Choroid plexus epithelial cell (primary cell): ENCODE data around the gene SYT2.

Source experiments
- DNase-seq: peaks from one replicate; pipeline ENCODE4 v3.0.0-alpha.2; 2010; ENCODE audit warnings: low read depth
- H3K4me3 ChIP-seq: 2 replicates; pipeline ENCODE4 v1.5.1; 2011; ENCODE audit warnings: low read depth, mild to moderate bottlenecking, control low read depth, low read length, moderate library complexity
- TF ChIP-seq, protein P1 (sequence below): conservative IDR thresholded peaks from 2 replicates; pipeline ENCODE4 v1.5.1; 2011; ENCODE audit warnings: low read depth, mild to moderate bottlenecking, control low read depth, inconsistent platforms, low read length, moderate library complexity

SYT2 gene

DNA sequence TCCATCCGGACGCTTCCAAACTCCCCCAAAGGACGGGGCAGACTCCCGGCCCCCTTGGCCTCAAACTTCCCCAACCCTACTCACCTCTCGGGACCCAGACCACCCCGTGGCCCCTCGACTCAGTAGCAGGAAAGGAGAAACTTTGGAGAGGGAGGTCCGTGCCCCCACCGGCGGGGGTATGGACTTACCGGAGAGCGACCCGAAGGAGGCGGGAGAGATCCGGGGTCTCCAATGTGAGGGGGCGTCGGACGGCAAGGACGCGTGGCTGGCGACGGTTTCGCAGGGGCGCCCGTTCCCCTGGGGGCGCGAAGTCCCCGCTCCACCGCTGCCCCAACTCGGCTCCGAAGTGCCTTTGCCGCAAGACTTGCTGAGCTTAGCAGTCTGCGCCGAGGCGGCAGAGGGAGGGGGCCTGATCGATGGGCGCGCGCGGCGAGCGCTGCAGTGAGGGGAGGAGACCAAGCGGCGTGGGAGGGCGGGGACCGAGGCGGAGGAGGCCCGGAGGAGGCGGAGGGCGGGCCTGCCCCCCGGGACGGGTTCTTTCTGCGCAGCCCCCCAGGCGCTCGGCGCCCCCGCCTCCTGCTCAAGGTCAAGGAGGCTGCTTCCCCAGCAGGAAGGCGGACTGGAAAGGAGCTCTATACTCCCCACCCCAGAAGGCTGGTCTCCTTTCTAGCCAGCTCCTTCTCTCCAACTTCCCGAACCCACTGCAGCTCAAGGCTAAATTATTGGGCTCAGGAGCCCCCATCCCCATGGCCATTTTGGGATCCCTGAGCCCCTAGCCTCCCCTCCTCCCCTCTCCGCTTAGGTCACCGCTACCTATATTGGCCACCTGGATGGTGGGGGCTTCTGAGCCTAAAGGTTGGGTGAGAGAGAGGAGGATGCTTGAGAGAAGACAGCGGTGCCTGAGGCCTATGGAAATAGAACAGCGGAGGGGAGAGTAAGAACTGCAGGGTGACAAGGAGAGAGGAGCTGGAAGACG is at the start of gene SYT2:
Gene SYT2 (minus strand): TSS at position 385 of the 976 bp plus-strand sequence. CDS start 104,682 bp downstream, outside the sequence.
- TF ChIP-seq, protein P1, sequence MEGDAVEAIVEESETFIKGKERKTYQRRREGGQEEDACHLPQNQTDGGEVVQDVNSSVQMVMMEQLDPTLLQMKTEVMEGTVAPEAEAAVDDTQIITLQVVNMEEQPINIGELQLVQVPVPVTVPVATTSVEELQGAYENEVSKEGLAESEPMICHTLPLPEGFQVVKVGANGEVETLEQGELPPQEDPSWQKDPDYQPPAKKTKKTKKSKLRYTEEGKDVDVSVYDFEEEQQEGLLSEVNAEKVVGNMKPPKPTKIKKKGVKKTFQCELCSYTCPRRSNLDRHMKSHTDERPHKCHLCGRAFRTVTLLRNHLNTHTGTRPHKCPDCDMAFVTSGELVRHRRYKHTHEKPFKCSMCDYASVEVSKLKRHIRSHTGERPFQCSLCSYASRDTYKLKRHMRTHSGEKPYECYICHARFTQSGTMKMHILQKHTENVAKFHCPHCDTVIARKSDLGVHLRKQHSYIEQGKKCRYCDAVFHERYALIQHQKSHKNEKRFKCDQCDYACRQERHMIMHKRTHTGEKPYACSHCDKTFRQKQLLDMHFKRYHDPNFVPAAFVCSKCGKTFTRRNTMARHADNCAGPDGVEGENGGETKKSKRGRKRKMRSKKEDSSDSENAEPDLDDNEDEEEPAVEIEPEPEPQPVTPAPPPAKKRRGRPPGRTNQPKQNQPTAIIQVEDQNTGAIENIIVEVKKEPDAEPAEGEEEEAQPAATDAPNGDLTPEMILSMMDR = no peak
- H3K4me3 ChIP-seq = peak within 1 kb of the TSS; percentile 23
- DNase-seq = peak; percentile 25

DNA sequence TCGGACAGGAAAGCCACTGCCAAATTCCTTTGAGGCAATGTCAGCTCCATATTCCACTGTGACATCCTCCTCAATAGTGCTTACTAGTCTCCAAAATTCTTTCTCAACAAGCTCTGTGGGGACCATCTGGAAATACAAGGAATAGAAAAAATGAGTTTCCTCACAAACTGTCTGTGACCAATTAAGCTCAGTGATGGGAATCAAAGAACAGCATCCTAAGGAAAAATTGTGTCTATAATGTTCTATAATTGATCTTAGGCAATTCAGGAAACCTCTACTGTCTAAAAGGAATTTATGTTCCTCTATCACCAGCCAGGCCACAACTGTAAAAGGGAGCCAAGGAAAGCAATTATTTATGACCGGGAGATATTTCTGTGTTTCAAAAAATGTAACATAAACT is 46.1 kb upstream of the SYT2 start:
- no peak for DNase-seq
- TF ChIP-seq, protein P1 = no peak
- no peak overlapping the region for H3K4me3 ChIP-seq

DNA sequence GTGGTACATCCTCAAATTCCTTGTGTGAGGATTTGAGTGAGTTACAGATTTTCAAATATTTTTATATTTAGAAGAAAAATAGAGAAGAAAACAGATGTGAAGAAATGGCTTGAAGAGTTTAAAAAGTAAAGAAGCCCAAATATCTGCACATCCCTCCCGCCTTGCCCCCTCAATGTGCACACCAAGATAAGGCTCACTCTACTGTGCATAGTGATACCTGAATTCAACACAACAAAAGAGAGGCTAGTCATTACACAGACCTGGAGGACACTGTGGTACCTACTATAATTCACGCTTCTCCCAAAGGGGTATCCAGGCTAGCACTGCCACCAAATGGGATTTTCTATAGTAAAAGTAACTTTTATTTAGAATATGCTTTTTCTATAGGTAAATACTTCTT is 44.0 kb upstream of the SYT2 start:
- no peak overlapping the region for H3K4me3 ChIP-seq
- TF ChIP-seq, protein P1 = no peak
- no peak for DNase-seq

DNA sequence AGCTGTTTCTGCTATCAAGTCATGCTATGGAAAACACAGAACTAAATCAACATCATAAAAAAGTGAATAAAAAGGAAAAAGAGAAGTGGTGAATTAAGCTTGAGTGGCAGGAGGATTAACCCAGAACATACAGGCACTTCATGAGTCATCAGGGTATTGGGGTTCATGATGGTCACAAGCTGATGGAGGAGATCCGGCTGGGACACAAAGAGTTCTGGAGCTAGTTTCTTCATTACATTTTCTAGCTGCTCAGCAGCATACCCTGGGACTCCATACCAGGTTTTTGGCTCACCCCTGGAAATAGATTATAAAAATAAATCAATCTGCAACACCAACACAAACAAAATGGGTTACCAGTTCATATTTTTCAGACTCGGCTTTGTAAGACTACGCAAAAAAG is 42.5 kb upstream of the SYT2 start:
- DNase-seq = no peak
- H3K4me3 ChIP-seq = no peak overlapping the region
- TF ChIP-seq, protein P1 = no peak

DNA sequence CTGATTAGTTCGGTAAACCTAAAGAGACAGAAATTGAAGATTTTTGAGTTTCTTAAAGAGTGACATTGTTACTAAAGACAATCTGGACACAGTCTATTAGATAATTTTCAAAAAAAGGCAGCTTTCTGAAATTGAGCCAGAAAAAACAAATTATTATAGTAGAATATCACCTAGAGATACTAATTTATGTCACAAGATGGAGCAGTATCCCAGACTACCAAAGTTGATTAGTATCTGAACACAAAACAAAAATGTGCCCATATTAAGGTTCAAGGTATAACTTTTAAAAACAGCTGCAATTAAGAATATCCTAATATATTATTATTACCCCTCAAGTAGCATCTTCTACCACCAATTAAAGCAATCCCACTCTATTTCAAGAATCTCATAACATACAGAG is 40.5 kb upstream of the SYT2 start:
- peak; percentile 17 for DNase-seq
- no peak overlapping the region for H3K4me3 ChIP-seq
- TF ChIP-seq, protein P1 = no peak

DNA sequence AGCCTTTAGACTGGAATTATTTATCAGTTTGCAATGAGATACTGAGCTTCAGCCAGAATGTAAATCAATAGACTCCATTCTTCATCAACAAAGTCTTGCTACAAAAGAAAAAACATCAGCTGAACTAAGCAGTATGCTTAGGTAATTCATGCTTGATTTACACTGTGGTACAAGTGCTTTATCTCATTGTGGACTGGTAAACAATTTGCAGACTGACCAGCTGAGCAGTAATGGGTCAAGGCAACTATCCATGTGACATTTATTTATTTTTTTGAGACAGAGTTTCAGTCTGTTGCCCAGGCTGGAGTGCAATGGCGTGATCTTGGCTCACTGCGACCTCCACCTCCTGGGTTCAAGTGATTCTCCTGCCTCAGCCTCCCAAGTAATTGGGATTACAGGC is 39.8 kb upstream of the SYT2 start:
- no peak overlapping the region for H3K4me3 ChIP-seq
- TF ChIP-seq, protein P1 = no peak
- no peak for DNase-seq
